Endothelial cell (in vitro differentiated cells): ENCODE results near the gene SORCS2. TPM values are rescaled to one million over a fixed set of nuclear protein-coding genes. Genes with fewer than 3 reads are reported as not detected.

ENCODE experiments used
- DNase-seq: peaks from one replicate; pipeline ENCODE4 v3.0.0; 2021; ENCODE audit warnings: low spot score
- H3K27ac Mint-ChIP-seq: one replicate; pipeline ENCODE4 v1.8.0; 2021; ENCODE audit warnings: mixed read lengths, inconsistent platforms; ENCODE audit not compliant: unreplicated experiment
- H3K27me3 Mint-ChIP-seq: one replicate; pipeline ENCODE4 v1.8.0; 2021; ENCODE audit warnings: mild to moderate bottlenecking, moderate library complexity, mixed read lengths, inconsistent platforms; ENCODE audit not compliant: unreplicated experiment
- H3K36me3 Mint-ChIP-seq: one replicate; pipeline ENCODE4 v1.8.0; 2021; ENCODE audit warnings: mild to moderate bottlenecking, low read depth, mixed read lengths, inconsistent platforms; ENCODE audit not compliant: unreplicated experiment
- H3K4me1 Mint-ChIP-seq: one replicate; pipeline ENCODE4 v1.8.0; 2021; ENCODE audit warnings: mild to moderate bottlenecking, mixed read lengths, inconsistent platforms; ENCODE audit not compliant: unreplicated experiment
- H3K4me3 Mint-ChIP-seq: one replicate; pipeline ENCODE4 v1.8.0; 2021; ENCODE audit warnings: mild to moderate bottlenecking, mixed read lengths, inconsistent platforms; ENCODE audit not compliant: unreplicated experiment
- H3K9me3 Mint-ChIP-seq: one replicate; pipeline ENCODE4 v1.8.0; 2021; ENCODE audit warnings: mixed read lengths, inconsistent platforms; ENCODE audit not compliant: unreplicated experiment
- total RNA-seq: library from RNA; stranded (reverse); fragmentation: NEBNext Ultra II Directional; extraction: Animal tissue kit (Norgen Biotek cat#: 25700); gene quantifications from one replicate; pipeline ENCODE4 v1.2.1, GENCODE V29; 2021; ENCODE audit not compliant: unreplicated experiment
- TF ChIP-seq, protein P1 (sequence below): fragments of 200-600 bp; sonication (generic); IDR thresholded peaks from one replicate; pipeline ENCODE4 v1.5.0; 2021; ENCODE audit warnings: antibody characterized with exemption; ENCODE audit not compliant: unreplicated experiment

The SORCS2 gene
- total RNA-seq, 1 donor from 2014 or later, result 1.3 TPM

DNA sequence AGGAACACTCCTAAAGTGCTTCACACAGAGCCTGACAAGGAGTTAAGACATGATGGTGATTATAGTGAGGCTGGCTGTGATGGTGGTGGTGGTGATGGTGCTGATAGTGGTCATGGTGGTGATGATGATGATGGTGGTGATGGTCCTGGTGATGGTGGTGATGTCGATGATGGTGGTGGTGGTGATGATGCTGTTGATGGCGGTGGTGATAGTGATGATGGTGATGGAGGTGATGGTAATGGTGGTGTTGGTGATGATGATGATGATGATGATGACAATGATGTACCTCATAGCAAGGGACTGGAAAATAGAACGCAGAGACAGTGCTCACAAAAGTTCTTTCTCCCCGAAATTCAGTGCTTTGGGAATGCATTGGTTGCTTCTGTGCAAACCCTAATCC, 276.7 kb downstream of the SORCS2 start:
- peaks cover 3% of the 10 kb centered on the region for H3K27me3 Mint-ChIP-seq
- TF ChIP-seq, protein P1, sequence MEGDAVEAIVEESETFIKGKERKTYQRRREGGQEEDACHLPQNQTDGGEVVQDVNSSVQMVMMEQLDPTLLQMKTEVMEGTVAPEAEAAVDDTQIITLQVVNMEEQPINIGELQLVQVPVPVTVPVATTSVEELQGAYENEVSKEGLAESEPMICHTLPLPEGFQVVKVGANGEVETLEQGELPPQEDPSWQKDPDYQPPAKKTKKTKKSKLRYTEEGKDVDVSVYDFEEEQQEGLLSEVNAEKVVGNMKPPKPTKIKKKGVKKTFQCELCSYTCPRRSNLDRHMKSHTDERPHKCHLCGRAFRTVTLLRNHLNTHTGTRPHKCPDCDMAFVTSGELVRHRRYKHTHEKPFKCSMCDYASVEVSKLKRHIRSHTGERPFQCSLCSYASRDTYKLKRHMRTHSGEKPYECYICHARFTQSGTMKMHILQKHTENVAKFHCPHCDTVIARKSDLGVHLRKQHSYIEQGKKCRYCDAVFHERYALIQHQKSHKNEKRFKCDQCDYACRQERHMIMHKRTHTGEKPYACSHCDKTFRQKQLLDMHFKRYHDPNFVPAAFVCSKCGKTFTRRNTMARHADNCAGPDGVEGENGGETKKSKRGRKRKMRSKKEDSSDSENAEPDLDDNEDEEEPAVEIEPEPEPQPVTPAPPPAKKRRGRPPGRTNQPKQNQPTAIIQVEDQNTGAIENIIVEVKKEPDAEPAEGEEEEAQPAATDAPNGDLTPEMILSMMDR, result no peak
- H3K36me3 Mint-ChIP-seq, result no peaks in the 10 kb centered on the region
- no peak overlapping the region for H3K4me3 Mint-ChIP-seq
- no peak overlapping the region for H3K27ac Mint-ChIP-seq
- no peaks in the 10 kb centered on the region for H3K4me1 Mint-ChIP-seq
- no peaks in the 10 kb centered on the region for H3K9me3 Mint-ChIP-seq
- DNase-seq, result no peak

- TF ChIP-seq, protein P1, result no peak
- no peak for DNase-seq
- Mint-ChIP-seq H3K27ac (no peak overlapping the region), H3K27me3 (peaks cover 1% of the 10 kb centered on the region), H3K4me3 (no peak overlapping the region), H3K4me1 (no peaks in the 10 kb centered on the region), H3K9me3 (no peaks in the 10 kb centered on the region), H3K36me3 (no peaks in the 10 kb centered on the region)
Observed at GRCh38 chr4:7470111-7470510, 277.8 kb downstream of the SORCS2 start.

GRCh38 chr4:7470522-7471128, 278.3 kb downstream of the SORCS2 start:
- Mint-ChIP-seq H3K4me1 (no peaks in the 10 kb centered on the region), H3K27ac (no peak overlapping the region), H3K9me3 (no peaks in the 10 kb centered on the region), H3K27me3 (peaks cover 1% of the 10 kb centered on the region), H3K36me3 (no peaks in the 10 kb centered on the region), H3K4me3 (no peak overlapping the region)
- TF ChIP-seq, protein P1, result no peak
- DNase-seq, result no peak

DNA sequence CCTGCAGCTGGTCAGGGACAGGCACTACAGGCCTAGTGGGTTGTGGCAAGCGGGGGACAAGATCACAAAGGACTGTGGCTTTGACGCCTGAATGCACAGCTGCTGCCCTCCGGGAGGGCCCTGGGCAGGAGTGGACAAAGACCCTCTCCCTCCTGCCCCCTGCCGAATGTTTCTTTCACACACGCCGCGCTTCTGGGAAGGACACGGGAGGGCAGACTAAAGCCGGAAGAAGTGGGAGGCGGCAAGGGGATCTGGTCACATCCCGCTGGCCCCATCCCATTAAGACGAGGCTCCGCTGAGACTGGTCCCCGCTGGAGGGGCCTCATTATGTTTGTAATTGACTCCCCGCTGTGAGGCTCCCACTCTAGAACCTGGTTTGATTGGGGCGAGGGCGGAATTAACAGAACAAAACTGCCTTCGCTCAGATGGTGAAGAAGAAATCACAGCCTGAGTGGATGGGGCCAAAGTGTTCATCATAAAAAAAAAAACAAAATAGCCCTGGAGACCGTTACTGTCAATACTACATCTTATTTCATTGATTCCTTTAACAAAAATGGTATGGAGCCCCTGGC, 280.2 kb downstream of the SORCS2 start:
- H3K27me3 Mint-ChIP-seq, result peaks cover 3% of the 10 kb centered on the region
- no peaks in the 10 kb centered on the region for H3K4me1 Mint-ChIP-seq
- H3K36me3 Mint-ChIP-seq, result no peaks in the 10 kb centered on the region
- TF ChIP-seq, protein P1, result no peak
- H3K9me3 Mint-ChIP-seq, result no peaks in the 10 kb centered on the region
- H3K4me3 Mint-ChIP-seq, result no peak overlapping the region
- no peak overlapping the region for H3K27ac Mint-ChIP-seq
- DNase-seq, result no peak

- Mint-ChIP-seq H3K4me1 (no peaks in the 10 kb centered on the region), H3K4me3 (no peak overlapping the region), H3K27ac (no peak overlapping the region), H3K27me3 (peaks cover 3% of the 10 kb centered on the region), H3K36me3 (no peaks in the 10 kb centered on the region), H3K9me3 (no peaks in the 10 kb centered on the region)
- DNase-seq, result no peak
- TF ChIP-seq, protein P1, result no peak
Observed at GRCh38 chr4:7473081-7473480, 280.7 kb downstream of the SORCS2 start.
